ENCODE data around the gene TRMT13.

Gene TRMT13

DNA sequence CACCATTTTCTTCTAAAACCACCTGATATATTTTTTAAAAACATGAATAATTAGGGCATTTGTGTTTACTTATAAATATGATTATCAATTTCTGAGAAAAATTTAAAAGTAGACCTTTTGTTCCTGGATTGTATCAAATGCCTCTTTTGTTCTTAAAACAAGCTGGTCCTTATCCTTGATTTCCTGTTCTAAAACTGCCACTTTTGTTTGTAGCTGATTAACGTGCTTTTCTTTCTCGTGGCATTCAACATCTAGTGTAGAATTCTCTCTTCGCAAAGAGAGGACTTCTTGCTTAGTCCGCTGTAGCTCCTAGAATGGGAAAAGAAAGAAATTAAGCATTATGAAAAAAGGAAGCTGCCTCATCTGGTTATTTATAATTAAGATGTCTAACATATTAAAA, 25.3 kb upstream of the TRMT13 start:
- no peak for TF ChIP-seq CTCF (IDR thresholded peaks at IDR 0.05; ENCODE audit: borderline replicate concordance, insufficient read depth, low read depth, low read length)

GRCh38 chr1:100109554-100110066, 23.4 kb upstream of the TRMT13 start:
- no peak for TF ChIP-seq CTCF (IDR thresholded peaks at IDR 0.05; ENCODE audit: borderline replicate concordance, insufficient read depth, low read depth, low read length)
- H3K4me3 ChIP-seq (ENCODE audit: low read depth, low read length): no peak overlapping the region

More for the DNA sequence above, 25.3 kb upstream of the TRMT13 start:
- H3K4me3 ChIP-seq (ENCODE audit: low read depth, low read length): no peak overlapping the region

GRCh38 chr1:100115524-100115923, 17.4 kb upstream of the TRMT13 start:
- no peak for TF ChIP-seq CTCF (IDR thresholded peaks at IDR 0.05; ENCODE audit: borderline replicate concordance, insufficient read depth, low read depth, low read length)
- H3K4me3 ChIP-seq (ENCODE audit: low read depth, low read length): no peak overlapping the region

- H3K4me3 ChIP-seq (ENCODE audit: low read depth, low read length): no peak overlapping the region
- no peak for TF ChIP-seq CTCF (IDR thresholded peaks at IDR 0.05; ENCODE audit: borderline replicate concordance, insufficient read depth, low read depth, low read length)
These were observed 10.8 kb upstream of the TRMT13 start for GRCh38 chr1:100122177-100122576.

- no peak for TF ChIP-seq CTCF (IDR thresholded peaks at IDR 0.05; ENCODE audit: borderline replicate concordance, insufficient read depth, low read depth, low read length)
- H3K4me3 ChIP-seq (ENCODE audit: low read depth, low read length): no peak overlapping the region
These were observed 5.7 kb upstream of the TRMT13 start for GRCh38 chr1:100127226-100127625.

- H3K4me3 ChIP-seq (ENCODE audit: low read depth, low read length): no peak overlapping the region
- no peak for TF ChIP-seq CTCF (IDR thresholded peaks at IDR 0.05; ENCODE audit: borderline replicate concordance, insufficient read depth, low read depth, low read length)
These were observed 2.3 kb upstream of the TRMT13 start for GRCh38 chr1:100130552-100131077.

DNA sequence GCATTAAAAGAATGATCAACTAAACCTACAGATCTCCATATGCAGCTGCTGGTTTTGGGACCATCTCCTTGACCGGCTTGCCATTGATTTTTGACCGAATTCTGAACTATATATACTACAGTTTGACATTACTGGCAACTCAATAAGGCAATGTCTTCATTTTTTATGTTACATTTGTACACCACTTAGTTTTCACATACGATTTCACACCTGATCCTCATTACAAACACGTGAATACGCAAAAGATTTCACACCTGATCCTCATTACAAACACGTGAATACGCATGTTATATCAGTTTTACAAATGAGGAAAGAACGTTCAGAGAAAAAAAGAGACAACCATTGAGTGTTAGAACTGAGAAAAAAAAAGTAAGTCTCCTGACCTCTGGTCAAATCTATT, 1.3 kb upstream of the TRMT13 start:
- TF ChIP-seq CTCF (IDR thresholded peaks at IDR 0.05; ENCODE audit: borderline replicate concordance, insufficient read depth, low read depth, low read length): no peak

More for the DNA sequence above, 1.3 kb upstream of the TRMT13 start:
- peak overlapping the region; percentile 94 for H3K4me3 ChIP-seq (ENCODE audit: low read depth, low read length)

Data from GM12875 (cell line).